ENCODE data around the gene SPATA2L.

SPATA2L gene

GRCh38 chr16:89701425-89702406 lies at the start of gene SPATA2L:
Gene SPATA2L (minus strand): TSS chr16:89701705. CDS start chr16:89701232, 473 bp downstream.
- DNase-seq = peak; percentile 97

GRCh38 chr16:89749637-89750036 lies 48.1 kb upstream of the SPATA2L start:
- no peak for DNase-seq

GRCh38 chr16:89748921-89749320 lies 47.4 kb upstream of the SPATA2L start:
- DNase-seq = no peak

GRCh38 chr16:89748076-89748475 lies 46.6 kb upstream of the SPATA2L start:
- DNase-seq = no peak

- no peak for DNase-seq
Observed at GRCh38 chr16:89746043-89746442, 44.5 kb upstream of the SPATA2L start.

GRCh38 chr16:89744813-89745212 lies 43.3 kb upstream of the SPATA2L start:
- no peak for DNase-seq

GRCh38 chr16:89742948-89743347 lies 41.4 kb upstream of the SPATA2L start:
- DNase-seq = no peak

GRCh38 chr16:89741342-89742014 lies 40.0 kb upstream of the SPATA2L start:
- DNase-seq = no peak

GRCh38 chr16:89739383-89739782 lies 37.9 kb upstream of the SPATA2L start:
- no peak for DNase-seq

GRCh38 chr16:89738538-89739317 lies 37.2 kb upstream of the SPATA2L start:
- no peak for DNase-seq

- no peak for DNase-seq
Observed at GRCh38 chr16:89738072-89738377, 36.5 kb upstream of the SPATA2L start.

- peak; percentile 47 for DNase-seq
Observed at GRCh38 chr16:89737341-89738071, 36.0 kb upstream of the SPATA2L start.

GRCh38 chr16:89736554-89736953 lies 35.0 kb upstream of the SPATA2L start:
- DNase-seq = no peak

GRCh38 chr16:89733792-89734191 lies 32.3 kb upstream of the SPATA2L start:
- DNase-seq = no peak

- no peak for DNase-seq
Observed at GRCh38 chr16:89733322-89733721, 31.8 kb upstream of the SPATA2L start.

GRCh38 chr16:89732918-89733242 lies 31.4 kb upstream of the SPATA2L start:
- no peak for DNase-seq

GRCh38 chr16:89732142-89732917 lies 30.8 kb upstream of the SPATA2L start:
- no peak for DNase-seq

- DNase-seq = no peak
Observed at GRCh38 chr16:89730610-89731234, 29.2 kb upstream of the SPATA2L start.

- no peak for DNase-seq
Observed at GRCh38 chr16:89729863-89730593, 28.5 kb upstream of the SPATA2L start.

- no peak for DNase-seq
Observed at GRCh38 chr16:89729293-89729692, 27.8 kb upstream of the SPATA2L start.

Measured in stimulated activated CD4-positive, alpha-beta T cell treated with anti-CD3 and anti-CD28 coated beads, Interleukin-4, amount 100 ng/mL, for 1 hour (primary cell).